HG02973 (cell line): ENCODE results near the gene ASPHD2.

ENCODE experiments used
- ATAC-seq: cut with Tn5 transposase; IDR thresholded peaks from one replicate; pipeline ENCODE4 v1.9.1; 2021; ENCODE audit warnings: moderate library complexity; ENCODE audit not compliant: unreplicated experiment

ASPHD2 gene

DNA sequence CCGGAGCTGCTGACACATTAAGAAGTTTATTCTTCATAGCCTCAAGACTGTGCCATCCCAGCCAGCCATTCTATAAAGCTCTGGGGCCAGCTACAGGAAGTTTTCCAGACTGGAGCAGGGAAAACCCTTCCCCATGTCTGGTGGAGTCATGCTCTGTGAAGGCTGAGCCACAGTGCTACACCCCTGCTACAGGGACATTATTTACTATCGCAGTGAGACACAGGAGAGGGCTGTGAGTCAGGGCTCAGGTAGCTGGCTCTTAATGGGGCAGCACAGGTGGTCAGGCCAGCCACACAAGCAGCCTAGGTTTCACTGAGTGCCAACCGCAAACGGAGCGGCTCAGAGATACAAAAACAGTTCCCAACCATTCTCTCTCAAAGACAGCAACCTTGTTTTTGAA lies 42.5 kb downstream of the ASPHD2 start:
- no peak for ATAC-seq

DNA sequence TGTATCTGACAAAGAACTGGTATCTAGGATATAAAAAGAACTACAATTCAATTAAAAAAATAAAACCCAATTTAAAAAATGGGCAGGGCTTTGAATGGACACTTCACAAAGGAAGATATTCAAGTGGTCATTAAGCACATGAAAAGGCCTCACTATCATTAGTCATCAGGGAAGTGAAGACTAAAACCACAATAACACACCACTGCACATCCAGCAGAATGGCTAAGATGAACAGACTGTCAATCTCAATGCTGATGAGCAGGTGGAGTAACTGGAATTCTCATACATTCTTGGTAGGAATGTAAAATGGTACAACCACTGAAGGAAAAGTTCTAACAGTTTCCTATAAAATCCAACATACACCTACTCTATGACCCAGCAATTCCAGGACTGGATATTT lies 45.6 kb downstream of the ASPHD2 start:
- no peak for ATAC-seq

DNA sequence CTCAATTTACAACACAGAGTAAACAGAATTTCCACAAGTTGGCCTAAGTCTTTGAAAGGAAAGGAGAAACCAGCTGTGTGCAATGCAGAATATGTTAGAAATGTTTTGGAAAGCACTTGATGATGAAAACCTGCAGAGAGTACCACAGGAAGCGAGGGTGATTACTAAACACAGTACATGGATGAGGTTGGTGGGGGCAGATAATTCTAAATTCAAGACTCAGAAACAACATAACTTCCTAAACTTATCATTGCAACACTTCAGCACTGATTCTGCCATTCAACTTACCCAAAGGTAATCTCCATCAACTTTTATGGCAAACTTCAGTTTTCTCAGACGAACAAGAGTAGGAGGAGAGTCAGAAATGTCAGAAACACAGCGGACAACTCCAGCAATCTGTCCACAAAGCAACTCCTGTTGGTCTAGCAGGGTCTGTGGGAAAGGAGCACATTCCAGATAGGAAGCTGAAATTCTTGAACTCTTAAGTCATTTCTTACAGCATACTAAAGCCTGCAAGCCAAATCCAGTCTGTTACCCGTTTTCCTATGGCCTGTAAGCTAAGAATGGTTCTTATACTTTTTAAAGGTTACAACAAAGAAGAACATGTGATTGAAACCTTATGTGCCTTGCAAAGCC lies 47.8 kb downstream of the ASPHD2 start:
- no peak for ATAC-seq

DNA sequence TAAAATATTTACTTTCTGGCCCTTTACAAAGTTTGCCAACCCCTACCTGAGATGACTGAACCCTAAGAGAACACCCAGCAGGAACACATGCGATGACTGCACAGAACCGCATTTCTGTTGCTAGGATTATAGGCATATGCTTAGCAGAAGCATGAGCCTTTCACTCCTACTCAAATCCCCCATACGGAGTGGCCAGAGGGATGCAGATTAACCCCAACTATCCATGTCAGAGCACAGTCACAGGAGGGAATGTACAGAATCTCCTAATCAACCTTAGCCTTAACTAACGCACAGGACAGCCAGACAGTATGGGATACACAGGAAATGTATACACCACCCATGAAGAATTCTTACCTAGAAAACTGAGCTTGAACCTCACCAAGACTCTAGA lies 48.3 kb downstream of the ASPHD2 start:
- ATAC-seq: no peak

DNA sequence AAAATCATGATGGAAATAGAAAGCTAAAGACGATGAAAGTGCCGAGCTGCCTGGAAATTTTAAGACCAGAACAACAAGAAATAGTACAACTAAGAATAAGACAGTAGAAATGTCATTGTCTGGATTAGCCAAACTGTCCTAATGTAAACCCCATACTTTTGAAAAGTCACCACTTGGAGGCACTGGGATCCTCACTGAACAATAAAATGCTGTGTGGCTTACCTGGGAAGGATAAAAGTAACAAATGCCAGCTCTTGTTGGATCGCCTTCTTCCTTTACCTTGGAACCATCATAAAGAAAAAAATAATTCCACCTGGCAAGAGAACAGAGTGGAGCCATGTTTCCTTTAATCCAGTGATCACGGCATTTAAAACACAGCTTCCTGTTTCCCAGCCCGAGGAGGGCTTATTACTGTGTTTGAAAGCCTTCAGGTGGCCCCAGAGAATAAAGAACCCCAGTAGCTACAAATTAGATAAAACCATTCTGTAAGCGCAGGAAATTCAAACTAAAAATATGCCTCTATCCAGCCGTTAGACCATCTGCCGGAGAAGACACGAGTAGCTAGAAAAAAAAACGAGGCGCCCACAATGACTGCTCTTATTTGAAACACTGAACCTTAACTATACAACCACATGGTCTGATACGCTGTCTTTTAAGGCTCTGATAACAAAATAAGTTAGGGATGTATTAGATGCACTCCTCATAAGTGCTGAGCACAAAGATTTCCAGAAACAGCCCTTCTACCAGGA lies 50.2 kb downstream of the ASPHD2 start:
- ATAC-seq: no peak

DNA sequence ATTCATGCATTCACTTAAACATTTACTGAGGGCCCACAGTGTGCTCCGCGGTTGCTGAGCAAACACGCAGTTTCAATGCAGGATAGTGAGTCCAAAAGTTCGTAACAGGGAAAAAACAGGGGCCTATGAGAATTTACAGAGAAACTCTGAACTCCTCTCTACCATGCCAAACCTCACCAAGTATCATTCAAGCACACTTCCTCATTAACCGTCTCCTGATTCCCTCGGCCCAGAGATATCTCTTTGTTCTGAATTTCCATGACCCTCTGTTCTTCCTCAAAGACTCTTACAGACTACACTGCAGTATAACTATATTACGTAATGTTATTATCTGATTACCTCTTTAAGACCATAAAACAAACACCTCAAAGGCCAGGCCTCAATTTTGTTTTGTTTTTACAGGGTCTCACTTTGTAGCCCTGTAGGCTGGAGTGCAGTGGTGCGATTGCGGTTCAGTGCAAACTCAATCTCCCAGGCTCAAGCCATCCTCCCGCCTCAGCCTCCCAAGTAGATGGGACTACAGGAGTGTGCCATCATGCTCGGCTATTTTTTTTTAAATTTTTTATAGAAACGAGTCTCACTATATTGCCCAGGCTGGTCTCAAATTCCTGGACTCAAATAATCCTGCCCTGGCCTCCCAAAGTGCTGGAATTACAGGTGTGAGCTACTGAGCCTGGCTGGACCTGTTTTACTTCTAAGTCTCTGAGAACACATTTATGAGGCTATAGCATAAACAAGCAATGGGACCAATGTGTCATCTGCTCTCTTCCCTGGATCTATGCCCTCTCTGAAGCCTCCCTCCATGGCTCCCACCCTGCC lies 50.9 kb downstream of the ASPHD2 start:
- ATAC-seq: no peak

- ATAC-seq: no peak
Measured at GRCh38 chr22:26480611-26480932, 51.5 kb downstream of the ASPHD2 start.

DNA sequence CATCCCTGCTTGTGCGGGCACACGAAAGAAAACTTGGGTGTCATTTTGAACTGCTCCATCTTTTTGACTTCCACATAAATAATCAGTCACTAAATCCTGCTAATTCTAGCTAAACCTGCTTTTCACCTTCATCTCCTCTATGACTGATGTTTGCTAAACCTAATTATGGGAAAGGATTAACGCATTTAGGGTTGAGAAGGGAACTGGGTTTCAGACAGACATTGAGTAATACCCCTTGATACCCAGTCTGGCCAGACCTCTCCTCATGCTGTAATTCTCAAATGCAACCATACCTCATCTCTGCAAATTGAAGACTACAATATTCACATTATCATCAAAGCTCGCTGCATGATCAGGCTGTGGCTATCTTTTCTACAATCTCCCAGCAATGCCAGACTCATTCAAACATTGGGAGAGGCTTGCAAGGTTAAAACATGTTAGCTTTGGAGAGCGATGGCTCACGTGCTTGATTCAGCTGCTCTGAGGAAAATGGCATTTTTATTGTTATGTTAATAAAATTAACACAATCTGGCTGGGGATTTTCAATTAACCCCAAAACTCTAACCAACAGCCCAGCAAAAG lies 52.1 kb downstream of the ASPHD2 start:
- no peak for ATAC-seq

- no peak for ATAC-seq
Measured at GRCh38 chr22:26481694-26482093, 52.6 kb downstream of the ASPHD2 start.

GRCh38 chr22:26482161-26482560 lies 53.1 kb downstream of the ASPHD2 start:
- no peak for ATAC-seq

GRCh38 chr22:26483043-26483438 lies 54.0 kb downstream of the ASPHD2 start:
- ATAC-seq: peak; percentile 7

- peak; percentile 49 for ATAC-seq
Measured at GRCh38 chr22:26483439-26484359, 54.6 kb downstream of the ASPHD2 start, which contains the start of the genes HPS4 and SRRD. TSS of gene HPS4 (minus strand) at chr22:26483783. CDS start at chr22:26481762, 2,021 bp downstream. TSS of gene SRRD (plus strand) at chr22:26483877. CDS start at chr22:26483891, 14 bp downstream.

GRCh38 chr22:26484360-26484706 lies 55.3 kb downstream of the ASPHD2 start:
- ATAC-seq: no peak

DNA sequence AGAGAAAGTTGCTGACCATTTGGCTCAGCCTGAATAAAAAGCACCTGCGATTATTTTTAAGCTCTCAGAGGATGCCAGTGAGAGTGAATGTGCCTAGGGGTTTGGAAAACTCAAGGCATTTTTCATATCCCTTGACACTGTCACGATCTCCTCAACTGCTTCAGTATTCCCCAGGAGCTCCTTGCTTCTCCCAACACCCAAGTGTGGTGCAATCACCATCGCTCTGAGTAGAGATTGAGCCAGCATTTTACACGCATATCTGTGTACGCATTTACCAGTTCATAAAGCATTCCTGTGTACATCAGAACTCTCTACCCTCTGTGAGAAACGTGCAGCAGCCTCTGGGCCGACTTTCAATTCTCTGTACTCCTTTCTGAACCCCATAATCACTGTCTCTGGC lies 56.0 kb downstream of the ASPHD2 start:
- no peak for ATAC-seq

DNA sequence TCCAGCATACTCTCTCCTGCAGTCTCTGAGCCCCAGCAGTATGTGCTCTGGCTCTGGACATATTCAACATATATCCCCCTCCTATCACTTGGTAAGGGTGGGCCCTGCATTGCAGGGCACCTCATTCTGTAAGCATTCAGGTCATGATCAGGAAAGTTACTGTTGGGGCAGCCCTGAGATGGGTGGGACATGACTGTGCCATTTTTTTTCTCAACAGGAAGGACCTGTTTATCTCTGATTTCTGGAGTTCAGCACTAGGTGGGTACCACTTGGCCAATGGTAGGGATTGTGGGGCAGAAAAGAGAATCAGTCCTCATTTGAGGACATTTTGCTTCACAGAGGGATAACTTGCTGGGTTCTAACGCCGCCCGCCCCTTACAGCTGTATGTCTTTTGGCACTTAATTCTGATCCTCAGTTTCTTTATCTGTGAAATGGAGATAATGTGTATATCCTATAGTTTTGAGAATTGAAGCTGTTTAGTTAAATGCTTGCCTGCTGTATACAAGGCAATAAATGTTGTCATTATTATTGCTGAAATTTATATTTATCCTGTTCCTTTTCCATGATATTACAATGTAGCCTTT lies 56.8 kb downstream of the ASPHD2 start:
- ATAC-seq: no peak

DNA sequence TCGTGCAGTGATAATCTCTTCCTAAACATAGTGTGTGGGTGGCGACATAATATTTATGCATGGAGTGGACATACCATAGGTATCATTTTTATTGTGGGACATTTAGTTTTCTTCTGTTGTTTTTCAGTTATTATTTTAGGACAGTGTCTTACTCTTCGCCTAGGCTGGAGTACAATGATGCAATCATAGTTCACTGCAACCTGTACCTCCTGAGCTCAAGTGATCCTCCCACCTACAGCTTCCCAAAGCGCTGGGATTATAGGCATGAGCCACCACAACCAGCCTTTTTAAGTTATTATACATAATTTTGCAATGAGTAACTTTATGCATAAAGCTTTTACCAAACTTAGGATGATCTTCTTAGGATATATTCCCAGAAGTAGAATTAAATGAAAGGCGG lies 57.3 kb downstream of the ASPHD2 start:
- ATAC-seq: no peak

DNA sequence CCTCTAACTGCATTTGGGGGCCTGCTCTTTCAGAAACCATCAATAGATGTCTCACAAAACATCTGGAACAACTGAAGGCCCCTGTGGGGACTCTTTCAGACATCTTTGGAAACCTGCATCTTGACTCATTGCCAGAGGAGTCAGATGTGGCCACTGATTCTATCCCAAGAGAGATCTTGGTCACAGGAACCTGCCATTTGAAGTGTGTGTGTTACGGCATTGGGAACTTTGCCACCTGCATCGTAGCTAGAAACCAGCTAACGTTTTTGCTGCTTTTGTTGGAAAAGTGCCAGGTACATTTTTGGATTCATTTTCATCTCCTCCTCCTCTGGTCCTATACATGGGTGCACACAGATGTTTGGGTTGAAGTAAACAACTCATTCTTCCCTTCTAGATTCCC lies 58.9 kb downstream of the ASPHD2 start:
- no peak for ATAC-seq

GRCh38 chr22:26489447-26490036 lies 60.5 kb downstream of the ASPHD2 start:
- no peak for ATAC-seq

DNA sequence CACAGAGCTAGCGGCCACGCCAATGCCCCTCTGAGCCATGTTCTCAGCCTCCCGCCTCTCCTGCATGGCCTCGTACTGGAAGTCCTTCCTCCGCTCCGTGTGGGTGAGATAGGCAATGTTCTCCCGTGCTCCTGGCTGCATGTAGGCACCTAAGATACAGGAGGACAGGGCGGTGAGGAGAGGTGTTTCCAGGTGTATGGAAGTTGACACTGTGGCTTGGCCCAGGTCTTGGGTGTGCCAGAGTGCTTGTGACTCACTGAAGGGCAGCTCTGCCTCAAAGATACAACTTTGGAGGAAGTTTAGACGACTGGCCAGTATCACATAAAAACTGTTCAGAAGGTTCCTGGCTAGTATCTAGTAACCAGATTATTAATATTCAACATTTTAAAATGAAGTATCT lies 63.2 kb downstream of the ASPHD2 start:
- ATAC-seq: no peak

- no peak for ATAC-seq
Measured at GRCh38 chr22:26494506-26494905, 65.4 kb downstream of the ASPHD2 start.
